HEK293T (cell line): ENCODE results near the gene SORBS1.

Experiments used
- CTCF ChIA-PET: fragments of 350-600 bp; formaldehyde crosslinking; extraction: SDS; loops from one replicate; lab custom pipeline; 2021; ENCODE audit warnings: antibody characterized with exemption, inconsistent platforms; lab: Yijun Ruan, JAX
- POLR2A ChIA-PET: fragments of 350-600 bp; formaldehyde crosslinking; extraction: SDS; loops from one replicate; lab custom pipeline; 2020; ENCODE audit warnings: antibody characterized with exemption, inconsistent platforms; lab: Yijun Ruan, JAX
- DNase-seq: peaks from one replicate; pipeline ENCODE4 v3.0.0; 2012; ENCODE audit warnings: mixed read lengths; ENCODE audit errors: extremely low spot score
- ARNT ChIP-seq: fragments of 450-650 bp; IDR thresholded peaks from 2 replicates; pipeline ENCODE4 v1.6.1; 2017; ENCODE audit warnings: mild to moderate bottlenecking
- BHLHE40 ChIP-seq: fragments of 450-650 bp; IDR thresholded peaks from 2 replicates; pipeline ENCODE4 v1.6.1; 2016; ENCODE audit warnings: mild to moderate bottlenecking, moderate library complexity, borderline replicate concordance
- CTBP1 ChIP-seq: fragments of 450-650 bp; IDR thresholded peaks from 2 replicates; pipeline ENCODE4 v1.6.1; 2016; ENCODE audit warnings: borderline replicate concordance
- ELF4 ChIP-seq: fragments of 450-650 bp; IDR thresholded peaks from 2 replicates; pipeline ENCODE4 v1.6.1; 2017; ENCODE audit warnings: antibody characterized with exemption
- FOXA1 ChIP-seq: fragments of 450-650 bp; IDR thresholded peaks from 2 replicates; pipeline ENCODE4 v1.6.1; 2016; ENCODE audit warnings: mild to moderate bottlenecking
- FOXK2 ChIP-seq: fragments of 450-650 bp; IDR thresholded peaks from 2 replicates; pipeline ENCODE4 v1.6.1; 2016; ENCODE audit warnings: mild to moderate bottlenecking
- FOXM1 ChIP-seq: fragments of 450-650 bp; IDR thresholded peaks from 2 replicates; pipeline ENCODE4 v1.6.1; 2017; ENCODE audit warnings: mild to moderate bottlenecking, borderline replicate concordance
- HDGF ChIP-seq: fragments of 450-650 bp; IDR thresholded peaks from 2 replicates; pipeline ENCODE4 v1.6.1; 2017; ENCODE audit warnings: antibody characterized with exemption, borderline replicate concordance
- L3MBTL2 ChIP-seq: fragments of 450-650 bp; conservative IDR thresholded peaks from 2 replicates; pipeline ENCODE4 v1.6.1; 2016; ENCODE audit warnings: mild to moderate bottlenecking
- LEF1 ChIP-seq: fragments of 450-650 bp; IDR thresholded peaks from 2 replicates; pipeline ENCODE4 v1.6.1; 2017; ENCODE audit warnings: mild to moderate bottlenecking, borderline replicate concordance
- NFRKB ChIP-seq: fragments of 450-650 bp; IDR thresholded peaks from 2 replicates; pipeline ENCODE4 v1.6.1; 2016; ENCODE audit warnings: mild to moderate bottlenecking, moderate library complexity
- PKNOX1 ChIP-seq: fragments of 450-650 bp; IDR thresholded peaks from 2 replicates; pipeline ENCODE4 v1.6.1; 2016
- SP1 ChIP-seq: fragments of 450-650 bp; IDR thresholded peaks from 2 replicates; pipeline ENCODE4 v1.6.1; 2017
- SUZ12 ChIP-seq: fragments of 450-650 bp; IDR thresholded peaks from 2 replicates; pipeline ENCODE4 v1.6.1; 2016; ENCODE audit warnings: mild to moderate bottlenecking
- TARDBP ChIP-seq: fragments of 450-650 bp; IDR thresholded peaks from 2 replicates; pipeline ENCODE4 v1.6.1; 2016
- ZNF384 ChIP-seq: fragments of 450-650 bp; IDR thresholded peaks from 2 replicates; pipeline ENCODE4 v1.6.1; 2016

Gene SORBS1

GRCh38 chr10:95518455-95519452 is 42.4 kb downstream of the SORBS1 start:
- ChIA-PET POLR2A (no interaction called here), CTCF (no interaction called here)
- TF ChIP-seq ELF4 (no peak), SP1 (no peak)
- no peak for DNase-seq

- no peak for DNase-seq
- POLR2A ChIA-PET: no interaction called here
- TF ChIP-seq ELF4 (no peak), SUZ12 (no peak), L3MBTL2 (no peak), FOXM1 (no peak), PKNOX1 (no peak), NFRKB (no peak), TARDBP (no peak), HDGF (no peak), LEF1 (no peak), ZNF384 (no peak), FOXA1 (no peak), FOXK2 (no peak), SP1 (no peak), ARNT (no peak), CTBP1 (no peak), BHLHE40 (no peak)
- CTCF ChIA-PET: no interaction called here
These were observed 43.4 kb downstream of the SORBS1 start for GRCh38 chr10:95517536-95518454.

- DNase-seq: no peak
- CTCF ChIA-PET: no interaction called here
- POLR2A ChIA-PET: no interaction called here
- no peak for TF ChIP-seq LEF1
- TF ChIP-seq FOXA1: no peak
These were observed 44.3 kb downstream of the SORBS1 start for GRCh38 chr10:95516774-95517373.

- POLR2A ChIA-PET: no interaction called here
- CTCF ChIA-PET: no interaction called here
- TF ChIP-seq FOXM1 (no peak), FOXK2 (no peak), TARDBP (no peak), HDGF (no peak), FOXA1 (no peak), BHLHE40 (no peak), NFRKB (no peak), CTBP1 (no peak), ELF4 (no peak), ARNT (no peak), ZNF384 (no peak), PKNOX1 (no peak), SUZ12 (no peak), L3MBTL2 (no peak), LEF1 (no peak), SP1 (no peak)
- DNase-seq: no peak
These were observed 47.2 kb downstream of the SORBS1 start for GRCh38 chr10:95513941-95514392.

GRCh38 chr10:95513008-95513589 is 48.1 kb downstream of the SORBS1 start:
- CTCF ChIA-PET: no interaction called here
- DNase-seq: no peak
- TF ChIP-seq TARDBP (no peak), FOXM1 (no peak), BHLHE40 (no peak), SUZ12 (no peak), ARNT (no peak), ELF4 (no peak), L3MBTL2 (no peak), CTBP1 (no peak), NFRKB (no peak), FOXA1 (no peak), PKNOX1 (no peak), SP1 (no peak), HDGF (no peak), FOXK2 (no peak), LEF1 (no peak), ZNF384 (no peak)
- POLR2A ChIA-PET: no interaction called here
